Fibroblast of peridontal ligament (primary cell): ENCODE data around the gene CCDC177.

Experiments used
- DNase-seq: peaks from one replicate; pipeline ENCODE4 v3.0.0-alpha.2; 2010; ENCODE audit errors: extremely low read depth

Gene CCDC177

GRCh38 chr14:69569859-69570258 lies 4.8 kb downstream of the CCDC177 start:
- no peak for DNase-seq

- no peak for DNase-seq
These were observed 7.1 kb downstream of the CCDC177 start for GRCh38 chr14:69567563-69567962.

GRCh38 chr14:69561893-69562292 lies 12.8 kb downstream of the CCDC177 start:
- DNase-seq, result no peak

GRCh38 chr14:69560826-69561225 lies 13.8 kb downstream of the CCDC177 start:
- no peak for DNase-seq

- no peak for DNase-seq
These were observed 15.1 kb downstream of the CCDC177 start for GRCh38 chr14:69559581-69560011.

- DNase-seq, result no peak
These were observed 15.9 kb downstream of the CCDC177 start for GRCh38 chr14:69558774-69559173.

GRCh38 chr14:69554500-69554899 lies 20.2 kb downstream of the CCDC177 start:
- DNase-seq, result peak; percentile 41

- DNase-seq, result peak; percentile 76
These were observed 21.4 kb downstream of the CCDC177 start for GRCh38 chr14:69553252-69553651.

GRCh38 chr14:69551511-69551910 lies 23.2 kb downstream of the CCDC177 start:
- DNase-seq, result no peak

- DNase-seq, result no peak
These were observed 26.1 kb downstream of the CCDC177 start for GRCh38 chr14:69548566-69548965.

- DNase-seq, result no peak
These were observed 26.8 kb downstream of the CCDC177 start for GRCh38 chr14:69547701-69548348.

GRCh38 chr14:69543341-69544115 lies 31.1 kb downstream of the CCDC177 start:
- peak; percentile 68 for DNase-seq

GRCh38 chr14:69542311-69542710 lies 32.4 kb downstream of the CCDC177 start:
- no peak for DNase-seq

- no peak for DNase-seq
These were observed 33.9 kb downstream of the CCDC177 start for GRCh38 chr14:69540654-69541335.

GRCh38 chr14:69539631-69540410 lies 34.9 kb downstream of the CCDC177 start:
- DNase-seq, result peak; percentile 91

- DNase-seq, result no peak
These were observed 35.9 kb downstream of the CCDC177 start for GRCh38 chr14:69538766-69539165.

- no peak for DNase-seq
These were observed 36.8 kb downstream of the CCDC177 start for GRCh38 chr14:69537900-69538299.

- no peak for DNase-seq
These were observed 37.7 kb downstream of the CCDC177 start for GRCh38 chr14:69536971-69537370.

GRCh38 chr14:69535230-69535848 lies 39.3 kb downstream of the CCDC177 start:
- DNase-seq, result peak; percentile 57

GRCh38 chr14:69532561-69533340 lies 41.9 kb downstream of the CCDC177 start:
- DNase-seq, result no peak

- DNase-seq, result no peak
These were observed 43.5 kb downstream of the CCDC177 start for GRCh38 chr14:69531135-69531534.
